HUES48 (cell line): Measurements from ENCODE around the gene ELOVL6.
"Not testable (repeated sequence)": the region's sequence is repeated elsewhere in the genome, so short reads cannot be mapped to it uniquely, and the experiment has no call there.

ENCODE experiments used
- H3K27ac ChIP-seq: one replicate; pipeline ENCODE4 v1.7.0; 2013; ENCODE audit warnings: low read depth, low read length, inconsistent platforms
- H3K27me3 ChIP-seq: 2 replicates; pipeline ENCODE4 v1.6.1; 2013; ENCODE audit warnings: mild to moderate bottlenecking, low read length; ENCODE audit not compliant: control insufficient read depth, insufficient read depth
- H3K36me3 ChIP-seq: 2 replicates; pipeline ENCODE4 v1.6.1; 2013; ENCODE audit warnings: low read length; ENCODE audit not compliant: control insufficient read depth, insufficient read depth
- H3K4me1 ChIP-seq: 2 replicates; pipeline ENCODE4 v1.6.1; 2013; ENCODE audit warnings: mild to moderate bottlenecking, low read length; ENCODE audit not compliant: control insufficient read depth, insufficient read depth
- H3K4me3 ChIP-seq: 2 replicates; pipeline ENCODE4 v1.5.1; 2013; ENCODE audit warnings: mild to moderate bottlenecking, low read depth, low read length
- H3K9ac ChIP-seq: 2 replicates; pipeline ENCODE4 v1.6.1; 2013; ENCODE audit warnings: mild to moderate bottlenecking, low read depth, low read length, moderate library complexity
- H3K9me3 ChIP-seq: 2 replicates; pipeline ENCODE4 v1.6.1; 2013; ENCODE audit warnings: low read length; ENCODE audit not compliant: control insufficient read depth, insufficient read depth

Gene ELOVL6

GRCh38 chr4:110159541-110159940 is 38.9 kb downstream of the ELOVL6 start:
- Histone ChIP-seq H3K27ac (no peak overlapping the region), H3K4me3 (no peak overlapping the region), H3K36me3 (peaks cover 30% of the 10 kb centered on the region), H3K9me3 (no peaks in the 10 kb centered on the region), H3K9ac (no peak overlapping the region), H3K4me1 (no peaks in the 10 kb centered on the region), H3K27me3 (no peaks in the 10 kb centered on the region)

DNA sequence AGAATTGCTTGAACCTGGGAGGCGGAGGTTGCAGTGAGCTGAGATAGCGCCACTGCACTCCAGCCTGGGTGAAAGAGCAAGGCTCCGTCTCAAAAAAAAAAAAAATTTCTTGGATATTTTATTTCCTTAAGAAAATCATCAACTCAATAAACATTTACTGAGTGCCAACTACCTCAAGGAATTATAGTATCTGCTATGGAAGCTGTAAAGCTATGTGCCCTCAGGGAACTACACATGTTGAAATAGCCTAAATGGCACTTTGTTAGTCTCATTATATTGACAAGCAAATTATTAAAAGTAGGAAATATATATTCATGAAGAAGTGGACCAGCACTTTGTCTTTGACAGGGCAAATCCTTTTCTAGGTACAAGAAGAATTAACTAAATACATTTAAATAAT is 40.8 kb downstream of the ELOVL6 start:
- no peak overlapping the region for H3K9ac ChIP-seq
- H3K36me3 ChIP-seq, result peaks cover 18% of the 10 kb centered on the region
- H3K9me3 ChIP-seq, result no peaks in the 10 kb centered on the region
- no peaks in the 10 kb centered on the region for H3K4me1 ChIP-seq
- no peak overlapping the region for H3K4me3 ChIP-seq
- no peak overlapping the region for H3K27ac ChIP-seq
- no peaks in the 10 kb centered on the region for H3K27me3 ChIP-seq

- not testable (repeated sequence) for H3K9me3 ChIP-seq, H3K27ac ChIP-seq, H3K4me3 ChIP-seq
Measured at GRCh38 chr4:110157166-110157565, 41.2 kb downstream of the ELOVL6 start.

GRCh38 chr4:110156442-110156841 is 42.0 kb downstream of the ELOVL6 start:
- Histone ChIP-seq H3K4me1 (no peaks in the 10 kb centered on the region), H3K9ac (no peak overlapping the region), H3K4me3 (no peak overlapping the region), H3K27me3 (no peaks in the 10 kb centered on the region), H3K36me3 (peaks cover 10% of the 10 kb centered on the region), H3K9me3 (no peaks in the 10 kb centered on the region), H3K27ac (no peak overlapping the region)

More at GRCh38 chr4:110157166-110157565, 41.2 kb downstream of the ELOVL6 start:
- not testable (repeated sequence) for H3K9ac ChIP-seq, H3K4me1 ChIP-seq, H3K27me3 ChIP-seq
- peaks cover 16% of the 10 kb centered on the region for H3K36me3 ChIP-seq

DNA sequence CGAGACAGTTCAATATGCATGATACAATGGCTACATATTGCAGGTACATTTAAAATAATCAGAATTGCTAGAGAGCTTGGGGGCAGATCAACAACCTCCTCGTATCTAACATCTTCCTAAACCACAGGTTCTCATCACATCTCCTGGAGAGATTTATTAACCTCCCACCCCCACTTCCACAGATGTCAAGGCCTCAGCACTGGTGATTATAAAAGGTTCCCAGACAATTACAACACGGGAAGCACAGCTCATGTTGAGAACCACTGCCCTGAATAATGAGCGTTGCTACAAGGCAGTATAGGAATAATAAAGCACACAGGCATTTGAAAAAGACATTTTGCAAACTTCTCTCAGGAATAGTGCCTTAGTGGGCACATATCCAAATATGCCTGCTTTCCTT is 42.8 kb downstream of the ELOVL6 start:
- Histone ChIP-seq H3K4me3 (no peak overlapping the region), H3K9ac (no peak overlapping the region), H3K36me3 (peaks cover 4% of the 10 kb centered on the region; the same call in 1 of the 2 replicates), H3K27ac (no peak overlapping the region), H3K27me3 (no peaks in the 10 kb centered on the region), H3K9me3 (no peaks in the 10 kb centered on the region), H3K4me1 (no peaks in the 10 kb centered on the region)

DNA sequence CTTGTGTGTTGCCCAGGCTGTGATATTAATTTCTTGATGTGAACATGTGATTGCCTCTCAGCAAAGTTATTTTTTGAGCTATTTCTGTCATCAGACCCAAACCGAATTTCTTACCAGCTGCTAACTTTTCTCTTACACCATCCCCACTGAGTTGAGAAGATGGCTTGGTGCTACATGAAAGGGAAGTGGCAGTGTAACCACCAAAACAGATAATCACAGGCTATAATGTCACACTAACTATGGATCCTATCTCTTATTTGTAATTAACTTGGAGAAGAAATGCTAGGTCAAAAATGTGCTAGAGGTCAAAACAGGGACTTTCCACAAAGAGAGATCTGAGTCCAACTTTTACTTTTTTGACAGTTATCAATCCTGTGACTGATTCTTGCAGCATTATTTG is 43.8 kb downstream of the ELOVL6 start:
- no peak overlapping the region for H3K27ac ChIP-seq
- H3K4me1 ChIP-seq, result no peaks in the 10 kb centered on the region
- H3K36me3 ChIP-seq, result peaks cover 4% of the 10 kb centered on the region
- H3K9me3 ChIP-seq, result no peaks in the 10 kb centered on the region
- H3K27me3 ChIP-seq, result no peaks in the 10 kb centered on the region
- no peak overlapping the region for H3K9ac ChIP-seq
- H3K4me3 ChIP-seq, result no peak overlapping the region

GRCh38 chr4:110152386-110152785 is 46.0 kb downstream of the ELOVL6 start:
- no peaks in the 10 kb centered on the region for H3K27me3 ChIP-seq
- peaks cover 10% of the 10 kb centered on the region for H3K36me3 ChIP-seq
- H3K4me3 ChIP-seq, result no peak overlapping the region
- H3K27ac ChIP-seq, result no peak overlapping the region
- H3K9ac ChIP-seq, result no peak overlapping the region
- no peaks in the 10 kb centered on the region for H3K4me1 ChIP-seq
- H3K9me3 ChIP-seq, result no peaks in the 10 kb centered on the region

DNA sequence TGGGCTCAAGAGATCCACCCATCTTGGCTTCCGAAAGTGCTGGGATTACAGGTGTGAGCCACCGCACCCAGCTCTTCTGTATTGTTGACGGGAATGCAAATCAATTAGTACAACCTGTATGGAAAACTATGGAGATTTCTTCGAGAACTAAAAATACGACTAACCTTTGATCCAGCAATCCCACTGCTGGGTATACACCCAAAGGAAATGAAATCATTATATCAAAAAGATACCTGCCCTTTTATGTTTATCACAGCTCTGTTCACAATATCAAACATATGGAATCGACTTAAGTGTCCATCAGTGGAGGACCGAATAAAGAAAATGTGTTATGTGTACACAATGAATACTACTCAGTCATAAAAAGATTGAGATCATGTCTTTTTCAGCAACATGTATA is 49.3 kb downstream of the ELOVL6 start:
- H3K36me3 ChIP-seq, result peaks cover 6% of the 10 kb centered on the region; the same call in 1 of the 2 replicates
- H3K27ac ChIP-seq, result no peak overlapping the region
- no peak overlapping the region for H3K4me3 ChIP-seq
- H3K27me3 ChIP-seq, result no peaks in the 10 kb centered on the region
- no peaks in the 10 kb centered on the region for H3K4me1 ChIP-seq
- no peaks in the 10 kb centered on the region for H3K9me3 ChIP-seq
- H3K9ac ChIP-seq, result no peak overlapping the region

DNA sequence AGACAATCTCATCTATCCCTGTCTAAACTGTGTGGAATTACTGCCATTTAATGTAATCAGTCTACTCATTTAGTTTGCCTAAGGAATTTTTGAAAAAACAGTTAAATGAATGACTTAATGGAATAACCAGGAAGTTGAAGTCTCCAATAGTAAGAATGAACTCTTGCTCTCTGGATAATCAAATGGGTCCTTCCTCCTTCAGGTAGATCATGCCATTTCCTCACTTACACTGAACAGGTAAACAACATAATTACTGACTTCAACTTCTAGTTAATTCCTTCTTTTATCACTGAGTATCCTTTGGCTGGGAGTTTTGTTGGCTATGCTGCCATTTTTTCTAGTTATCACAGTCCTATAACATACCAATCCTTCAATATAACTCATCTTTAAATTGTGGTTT is 56.0 kb downstream of the ELOVL6 start:
- no peaks in the 10 kb centered on the region for H3K27me3 ChIP-seq
- no peak overlapping the region for H3K27ac ChIP-seq
- no peak overlapping the region for H3K9ac ChIP-seq
- no peaks in the 10 kb centered on the region for H3K9me3 ChIP-seq
- no peaks in the 10 kb centered on the region for H3K4me1 ChIP-seq
- H3K4me3 ChIP-seq, result no peak overlapping the region
- peaks cover 6% of the 10 kb centered on the region; the same call in 1 of the 2 replicates for H3K36me3 ChIP-seq

- no peaks in the 10 kb centered on the region for H3K9me3 ChIP-seq
- peaks cover 7% of the 10 kb centered on the region for H3K4me1 ChIP-seq
- H3K27me3 ChIP-seq, result no peaks in the 10 kb centered on the region
- H3K27ac ChIP-seq, result no peak overlapping the region
- peaks cover 9% of the 10 kb centered on the region for H3K36me3 ChIP-seq
- no peak overlapping the region for H3K4me3 ChIP-seq
- no peak overlapping the region for H3K9ac ChIP-seq
Measured at GRCh38 chr4:110139815-110140214, 58.6 kb downstream of the ELOVL6 start.

DNA sequence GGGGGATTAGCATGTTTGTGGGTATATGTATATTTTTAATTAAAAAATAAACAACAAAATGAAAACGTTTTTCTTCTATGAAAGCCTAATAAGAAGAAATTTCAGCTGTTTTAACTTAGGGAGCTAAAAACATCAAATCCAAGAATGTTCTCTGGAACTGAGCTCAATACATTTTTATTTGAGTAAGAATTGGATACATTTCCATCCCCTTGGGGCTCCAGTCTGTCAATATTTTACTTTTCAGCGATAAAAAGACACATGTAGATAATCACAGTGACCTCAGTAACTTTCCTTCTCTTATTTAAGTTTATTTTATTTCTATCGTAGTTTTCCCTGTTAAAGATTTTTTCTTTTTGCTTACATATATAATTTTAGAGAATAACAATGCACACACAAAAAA is 59.3 kb downstream of the ELOVL6 start:
- H3K36me3 ChIP-seq, result peaks cover 14% of the 10 kb centered on the region
- H3K9me3 ChIP-seq, result no peaks in the 10 kb centered on the region
- peaks cover 7% of the 10 kb centered on the region for H3K4me1 ChIP-seq
- H3K9ac ChIP-seq, result no peak overlapping the region
- no peaks in the 10 kb centered on the region for H3K27me3 ChIP-seq
- H3K4me3 ChIP-seq, result no peak overlapping the region
- H3K27ac ChIP-seq, result no peak overlapping the region

- Histone ChIP-seq H3K27me3 (no peaks in the 10 kb centered on the region), H3K9me3 (no peaks in the 10 kb centered on the region), H3K4me1 (peaks cover 7% of the 10 kb centered on the region), H3K9ac (no peak overlapping the region), H3K36me3 (peaks cover 14% of the 10 kb centered on the region), H3K27ac (no peak overlapping the region), H3K4me3 (no peak overlapping the region)
Measured at GRCh38 chr4:110138551-110138950, 59.9 kb downstream of the ELOVL6 start.
